ENCODE measurements around the gene CLASP1. TPM values are rescaled to one million over a fixed set of nuclear protein-coding genes. Genes with fewer than 3 reads are reported as not detected.

The CLASP1 gene
- total RNA-seq, 1 experiment from 2014 or later = 45.9 TPM

DNA sequence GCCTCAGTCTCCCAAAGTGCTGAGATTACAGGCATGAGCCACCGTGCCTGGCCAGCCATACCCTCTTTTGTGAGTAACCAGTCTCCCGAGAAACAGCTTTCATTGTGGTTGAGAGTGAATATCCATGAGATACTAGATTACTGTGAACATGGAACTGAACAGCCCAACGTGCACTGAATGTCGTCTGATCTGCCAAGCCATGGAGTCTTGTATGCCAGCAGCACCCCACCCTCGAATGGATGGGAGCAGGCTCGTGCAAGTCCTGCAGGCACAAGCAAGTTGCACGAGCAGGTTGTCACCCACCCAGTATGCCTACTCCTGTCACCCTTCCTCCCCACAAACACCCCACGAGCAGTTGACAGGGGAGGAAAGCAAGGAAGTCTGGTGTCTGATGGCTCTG, 327.8 kb downstream of the CLASP1 start:
- H4K20me1 ChIP-seq (ENCODE audit: control insufficient read depth, insufficient read depth, insufficient read length) = no peaks in the 10 kb centered on the region

More for the DNA sequence above, 327.8 kb downstream of the CLASP1 start:
- no peak overlapping the region for H3T11ph ChIP-seq (ENCODE audit: low read length)
- no peaks in the 10 kb centered on the region for H3K4me1 Mint-ChIP-seq
- no peak overlapping the region for H3K4me2 ChIP-seq (ENCODE audit: insufficient read depth, insufficient read length, low read length)
- no peak overlapping the region for H3K23ac ChIP-seq (ENCODE audit: insufficient read length, low read depth, low read length)
- H3K4ac ChIP-seq (ENCODE audit: low read depth, low read length) = no peak overlapping the region
- no peak for DNase-seq
- no peaks in the 10 kb centered on the region for H3K36me3 Mint-ChIP-seq (ENCODE audit: insufficient read depth in 1 of 3, low read depth in 3 of 3)
- H4K5ac ChIP-seq (ENCODE audit: insufficient read length, low read depth, low read length) = no peak overlapping the region
- H3K27ac ChIP-seq (ENCODE audit: insufficient read length, low read depth, low read length) = no peak overlapping the region
- no peaks in the 10 kb centered on the region for H3K79me1 ChIP-seq (ENCODE audit: insufficient read depth, low read depth, low read length, poor library complexity, severe bottlenecking)
- peaks cover 2% of the 10 kb centered on the region for H3K27me3 Mint-ChIP-seq (ENCODE audit: low read depth)
- no peak overlapping the region for H2BK12ac ChIP-seq (ENCODE audit: insufficient read length, low read depth, low read length)
- no peak overlapping the region for H2BK5ac ChIP-seq (ENCODE audit: insufficient read length, low read length)
- WGBS (ENCODE audit: extremely low coverage, insufficient read length, low lambda C conversion rate) = no CpG with 5 or more reads among the region's 8 CpGs
- no peaks in the 10 kb centered on the region for H3K23me2 ChIP-seq (ENCODE audit: insufficient read length, low read depth, low read length, poor library complexity, severe bottlenecking)
- no peak overlapping the region for H3K4me3 Mint-ChIP-seq
- no peaks in the 10 kb centered on the region for H3K4me1 ChIP-seq (ENCODE audit: insufficient read depth, low read length)
- TF ChIP-seq, protein P1, sequence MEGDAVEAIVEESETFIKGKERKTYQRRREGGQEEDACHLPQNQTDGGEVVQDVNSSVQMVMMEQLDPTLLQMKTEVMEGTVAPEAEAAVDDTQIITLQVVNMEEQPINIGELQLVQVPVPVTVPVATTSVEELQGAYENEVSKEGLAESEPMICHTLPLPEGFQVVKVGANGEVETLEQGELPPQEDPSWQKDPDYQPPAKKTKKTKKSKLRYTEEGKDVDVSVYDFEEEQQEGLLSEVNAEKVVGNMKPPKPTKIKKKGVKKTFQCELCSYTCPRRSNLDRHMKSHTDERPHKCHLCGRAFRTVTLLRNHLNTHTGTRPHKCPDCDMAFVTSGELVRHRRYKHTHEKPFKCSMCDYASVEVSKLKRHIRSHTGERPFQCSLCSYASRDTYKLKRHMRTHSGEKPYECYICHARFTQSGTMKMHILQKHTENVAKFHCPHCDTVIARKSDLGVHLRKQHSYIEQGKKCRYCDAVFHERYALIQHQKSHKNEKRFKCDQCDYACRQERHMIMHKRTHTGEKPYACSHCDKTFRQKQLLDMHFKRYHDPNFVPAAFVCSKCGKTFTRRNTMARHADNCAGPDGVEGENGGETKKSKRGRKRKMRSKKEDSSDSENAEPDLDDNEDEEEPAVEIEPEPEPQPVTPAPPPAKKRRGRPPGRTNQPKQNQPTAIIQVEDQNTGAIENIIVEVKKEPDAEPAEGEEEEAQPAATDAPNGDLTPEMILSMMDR (conservative IDR thresholded peaks at IDR 0.05) = no peak
- H3K9ac ChIP-seq (ENCODE audit: extremely low read depth, insufficient read length, low read length) = no peak overlapping the region
- no peak overlapping the region for H2BK120ac ChIP-seq (ENCODE audit: low read depth, low read length, poor library complexity, severe bottlenecking)
- H2BK20ac ChIP-seq (ENCODE audit: low read depth, low read length, poor library complexity, severe bottlenecking) = no peak overlapping the region
- no peak overlapping the region for H4K91ac ChIP-seq (ENCODE audit: insufficient read length, low read depth, low read length)
- H3K27ac Mint-ChIP-seq = no peak overlapping the region
- no peak overlapping the region for H3K56ac ChIP-seq (ENCODE audit: insufficient read length, low read depth, low read length)
- no peak overlapping the region for H3K14ac ChIP-seq (ENCODE audit: insufficient read depth, low read length)
- H3K79me2 ChIP-seq (ENCODE audit: insufficient read depth, low read length) = no peaks in the 10 kb centered on the region
- no peak overlapping the region for H3K18ac ChIP-seq (ENCODE audit: insufficient read length, low read depth, low read length)
- H2BK15ac ChIP-seq (ENCODE audit: low read depth, low read length) = no peak overlapping the region
- H2AK5ac ChIP-seq (ENCODE audit: insufficient read length, low read length) = no peak overlapping the region
- no peak overlapping the region for H2AFZ ChIP-seq (ENCODE audit: low read length)
- no peak overlapping the region for H4K8ac ChIP-seq (replicated peaks; ENCODE audit: insufficient read length, low read depth, low read length)
- H3K27me3 ChIP-seq (ENCODE audit: insufficient read depth, low read length) = no peaks in the 10 kb centered on the region
- H3K9me3 Mint-ChIP-seq = no peaks in the 10 kb centered on the region
- H3K9me3 ChIP-seq (ENCODE audit: control insufficient read depth, low read depth, low read length) = no peaks in the 10 kb centered on the region

All from H9 (cell line).